ENCODE data around the gene CAMK2B.
A peak's percentile ranks its signal among the peaks of the same experiment; 100 is the strongest.

DNA sequence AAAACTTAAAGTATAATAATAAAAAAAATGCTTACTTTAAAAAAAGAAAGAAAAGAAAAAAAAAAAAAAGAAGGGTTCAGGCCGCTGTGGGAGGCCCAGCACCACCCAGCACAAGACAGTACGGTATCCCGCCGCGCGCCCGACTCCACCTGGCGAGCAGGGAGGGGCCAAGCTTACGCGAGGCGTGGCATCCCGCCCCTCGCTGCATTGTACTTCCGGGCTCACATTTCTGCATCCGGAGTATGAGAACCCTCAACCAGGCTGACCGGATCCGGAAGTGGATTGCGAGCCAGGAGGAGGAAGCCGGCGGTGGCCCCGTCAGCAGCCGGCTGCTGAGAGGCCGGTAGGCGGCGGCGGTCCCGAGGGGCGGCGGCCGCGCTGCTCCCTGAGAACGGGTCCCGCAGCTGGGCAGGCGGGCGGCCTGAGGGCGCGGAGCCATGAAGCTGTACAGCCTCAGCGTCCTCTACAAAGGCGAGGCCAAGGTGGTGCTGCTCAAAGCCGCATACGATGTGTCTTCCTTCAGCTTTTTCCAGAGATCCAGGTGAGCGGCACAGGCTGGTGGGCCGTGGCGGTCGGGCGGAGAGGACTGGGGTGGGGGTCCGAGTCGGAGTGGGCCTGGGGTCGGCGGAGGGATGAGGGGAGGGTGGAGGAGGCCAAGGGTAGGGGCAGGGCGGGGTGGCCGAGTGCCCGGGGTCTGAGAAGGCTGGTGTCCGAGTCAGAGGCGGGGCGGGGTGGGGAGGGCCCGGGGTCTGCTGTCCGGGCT, 124.5 kb downstream of the CAMK2B start, which contains the start of gene YKT6:
- TF ChIP-seq, protein P1, sequence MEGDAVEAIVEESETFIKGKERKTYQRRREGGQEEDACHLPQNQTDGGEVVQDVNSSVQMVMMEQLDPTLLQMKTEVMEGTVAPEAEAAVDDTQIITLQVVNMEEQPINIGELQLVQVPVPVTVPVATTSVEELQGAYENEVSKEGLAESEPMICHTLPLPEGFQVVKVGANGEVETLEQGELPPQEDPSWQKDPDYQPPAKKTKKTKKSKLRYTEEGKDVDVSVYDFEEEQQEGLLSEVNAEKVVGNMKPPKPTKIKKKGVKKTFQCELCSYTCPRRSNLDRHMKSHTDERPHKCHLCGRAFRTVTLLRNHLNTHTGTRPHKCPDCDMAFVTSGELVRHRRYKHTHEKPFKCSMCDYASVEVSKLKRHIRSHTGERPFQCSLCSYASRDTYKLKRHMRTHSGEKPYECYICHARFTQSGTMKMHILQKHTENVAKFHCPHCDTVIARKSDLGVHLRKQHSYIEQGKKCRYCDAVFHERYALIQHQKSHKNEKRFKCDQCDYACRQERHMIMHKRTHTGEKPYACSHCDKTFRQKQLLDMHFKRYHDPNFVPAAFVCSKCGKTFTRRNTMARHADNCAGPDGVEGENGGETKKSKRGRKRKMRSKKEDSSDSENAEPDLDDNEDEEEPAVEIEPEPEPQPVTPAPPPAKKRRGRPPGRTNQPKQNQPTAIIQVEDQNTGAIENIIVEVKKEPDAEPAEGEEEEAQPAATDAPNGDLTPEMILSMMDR (IDR thresholded peaks at IDR 0.05): peak; percentile 39 to 65 (median 57)
- TF ChIP-seq POLR2A (IDR thresholded peaks at IDR 0.05): peak; percentile 45
